GM19193 (cell line): ENCODE data around the gene EIPR1.

ENCODE experiments used
- POLR2A ChIP-seq: IDR thresholded peaks from 4 replicates; pipeline ENCODE4 v1.6.1; 2011; ENCODE audit not compliant: insufficient read depth, insufficient read length; ENCODE audit errors: extremely low read depth

Gene EIPR1

GRCh38 chr2:3409627-3410170 is 32.1 kb upstream of the EIPR1 start:
- no peak for TF ChIP-seq POLR2A

GRCh38 chr2:3408781-3409180 is 31.2 kb upstream of the EIPR1 start:
- TF ChIP-seq POLR2A = no peak

GRCh38 chr2:3406501-3406900 is 28.9 kb upstream of the EIPR1 start:
- no peak for TF ChIP-seq POLR2A

- TF ChIP-seq POLR2A = no peak
Observed at GRCh38 chr2:3405876-3406275, 28.3 kb upstream of the EIPR1 start.

GRCh38 chr2:3405307-3405706 is 27.7 kb upstream of the EIPR1 start:
- no peak for TF ChIP-seq POLR2A

GRCh38 chr2:3404349-3404894 is 26.8 kb upstream of the EIPR1 start:
- no peak for TF ChIP-seq POLR2A

GRCh38 chr2:3403587-3404334 is 26.1 kb upstream of the EIPR1 start:
- TF ChIP-seq POLR2A = no peak

- TF ChIP-seq POLR2A = no peak
Observed at GRCh38 chr2:3399829-3400228, 22.2 kb upstream of the EIPR1 start.

- TF ChIP-seq POLR2A = no peak
Observed at GRCh38 chr2:3399381-3399780, 21.8 kb upstream of the EIPR1 start.

- TF ChIP-seq POLR2A = no peak
Observed at GRCh38 chr2:3398857-3399256, 21.2 kb upstream of the EIPR1 start.

- no peak for TF ChIP-seq POLR2A
Observed at GRCh38 chr2:3396920-3397559, 19.4 kb upstream of the EIPR1 start.

- no peak for TF ChIP-seq POLR2A
Observed at GRCh38 chr2:3392216-3392615, 14.6 kb upstream of the EIPR1 start.

- TF ChIP-seq POLR2A = no peak
Observed at GRCh38 chr2:3390041-3390440, 12.4 kb upstream of the EIPR1 start.

GRCh38 chr2:3389193-3389592 is 11.6 kb upstream of the EIPR1 start:
- no peak for TF ChIP-seq POLR2A

- TF ChIP-seq POLR2A = no peak
Observed at GRCh38 chr2:3388412-3388738, 10.8 kb upstream of the EIPR1 start.
